PFSK-1 (cell line): ENCODE results near the gene TLNRD1.

Experiments used
- FOXP2 ChIP-seq: optimal IDR thresholded peaks from 2 replicates; pipeline ENCODE3; 2011; ENCODE audit warnings: borderline replicate concordance, control low read depth, inconsistent platforms; ENCODE audit not compliant: insufficient read depth; ENCODE audit errors: extremely low read length, extremely low read depth
- POLR2AphosphoS5 ChIP-seq: IDR thresholded peaks from 2 replicates; pipeline ENCODE4 v1.6.1; 2012; ENCODE audit warnings: low read depth, mild to moderate bottlenecking, control low read depth, low read length, moderate library complexity
- SIN3A ChIP-seq: IDR thresholded peaks from 2 replicates; pipeline ENCODE4 v1.6.1; 2012; ENCODE audit warnings: mild to moderate bottlenecking, low read length, moderate library complexity, borderline replicate concordance; ENCODE audit not compliant: insufficient read depth
- TAF1 ChIP-seq: IDR thresholded peaks from 2 replicates; pipeline ENCODE4 v1.6.1; 2012; ENCODE audit warnings: low read length, control low read depth, borderline replicate concordance; ENCODE audit not compliant: insufficient read depth
- TF ChIP-seq, protein P1 (sequence below), 2 experiments: IDR thresholded peaks; 2 replicates each; pipeline versions ENCODE4 v1.6.1 to v1.8.0; 2011 to 2012; ENCODE audit warnings: low read depth in 2 of 2, low read length in 2 of 2, control low read depth in 1 of 2, inconsistent platforms in 1 of 2, mild to moderate bottlenecking in 1 of 2, moderate library complexity in 1 of 2; ENCODE audit not compliant: insufficient read depth in 1 of 2

DNA sequence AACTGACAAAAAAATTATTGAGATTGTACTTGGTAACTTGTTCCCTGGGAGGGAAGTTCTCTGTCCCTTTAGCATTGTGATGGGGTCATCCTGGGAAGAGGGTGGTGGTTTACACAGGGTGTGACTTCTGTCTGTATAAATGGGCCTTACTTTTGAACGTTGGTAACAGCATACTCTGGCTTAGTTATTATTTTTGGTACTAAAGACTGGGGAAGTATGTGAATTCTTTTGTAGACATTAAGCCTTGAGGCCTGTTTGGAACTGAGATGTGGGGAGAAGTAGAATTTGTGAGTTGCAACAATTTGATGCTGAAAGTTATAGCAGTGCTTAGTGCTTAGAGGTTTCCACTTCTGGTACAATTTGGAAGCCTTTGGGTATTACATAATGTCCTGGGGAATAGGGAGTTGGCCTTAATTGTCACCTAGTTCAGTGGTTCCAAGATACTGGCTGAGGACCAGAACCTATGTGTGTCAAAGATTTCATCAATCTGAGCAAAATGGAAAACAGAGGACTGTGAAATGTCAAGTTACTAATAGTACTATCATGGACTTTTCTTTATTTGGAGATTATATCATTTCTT, 15.9 kb downstream of the TLNRD1 start:
- no peak for TF ChIP-seq FOXP2
- TF ChIP-seq POLR2AphosphoS5: no peak
- TF ChIP-seq TAF1: no peak
- TF ChIP-seq, protein P1, sequence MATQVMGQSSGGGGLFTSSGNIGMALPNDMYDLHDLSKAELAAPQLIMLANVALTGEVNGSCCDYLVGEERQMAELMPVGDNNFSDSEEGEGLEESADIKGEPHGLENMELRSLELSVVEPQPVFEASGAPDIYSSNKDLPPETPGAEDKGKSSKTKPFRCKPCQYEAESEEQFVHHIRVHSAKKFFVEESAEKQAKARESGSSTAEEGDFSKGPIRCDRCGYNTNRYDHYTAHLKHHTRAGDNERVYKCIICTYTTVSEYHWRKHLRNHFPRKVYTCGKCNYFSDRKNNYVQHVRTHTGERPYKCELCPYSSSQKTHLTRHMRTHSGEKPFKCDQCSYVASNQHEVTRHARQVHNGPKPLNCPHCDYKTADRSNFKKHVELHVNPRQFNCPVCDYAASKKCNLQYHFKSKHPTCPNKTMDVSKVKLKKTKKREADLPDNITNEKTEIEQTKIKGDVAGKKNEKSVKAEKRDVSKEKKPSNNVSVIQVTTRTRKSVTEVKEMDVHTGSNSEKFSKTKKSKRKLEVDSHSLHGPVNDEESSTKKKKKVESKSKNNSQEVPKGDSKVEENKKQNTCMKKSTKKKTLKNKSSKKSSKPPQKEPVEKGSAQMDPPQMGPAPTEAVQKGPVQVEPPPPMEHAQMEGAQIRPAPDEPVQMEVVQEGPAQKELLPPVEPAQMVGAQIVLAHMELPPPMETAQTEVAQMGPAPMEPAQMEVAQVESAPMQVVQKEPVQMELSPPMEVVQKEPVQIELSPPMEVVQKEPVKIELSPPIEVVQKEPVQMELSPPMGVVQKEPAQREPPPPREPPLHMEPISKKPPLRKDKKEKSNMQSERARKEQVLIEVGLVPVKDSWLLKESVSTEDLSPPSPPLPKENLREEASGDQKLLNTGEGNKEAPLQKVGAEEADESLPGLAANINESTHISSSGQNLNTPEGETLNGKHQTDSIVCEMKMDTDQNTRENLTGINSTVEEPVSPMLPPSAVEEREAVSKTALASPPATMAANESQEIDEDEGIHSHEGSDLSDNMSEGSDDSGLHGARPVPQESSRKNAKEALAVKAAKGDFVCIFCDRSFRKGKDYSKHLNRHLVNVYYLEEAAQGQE (IDR thresholded peaks at IDR 0.05; ENCODE audit: insufficient read depth in 1 of 2, low read depth in 2 of 2, low read length in 2 of 2): no peak
- TF ChIP-seq SIN3A: no peak
